ENCODE data around the gene NPHP4.

The NPHP4 gene

DNA sequence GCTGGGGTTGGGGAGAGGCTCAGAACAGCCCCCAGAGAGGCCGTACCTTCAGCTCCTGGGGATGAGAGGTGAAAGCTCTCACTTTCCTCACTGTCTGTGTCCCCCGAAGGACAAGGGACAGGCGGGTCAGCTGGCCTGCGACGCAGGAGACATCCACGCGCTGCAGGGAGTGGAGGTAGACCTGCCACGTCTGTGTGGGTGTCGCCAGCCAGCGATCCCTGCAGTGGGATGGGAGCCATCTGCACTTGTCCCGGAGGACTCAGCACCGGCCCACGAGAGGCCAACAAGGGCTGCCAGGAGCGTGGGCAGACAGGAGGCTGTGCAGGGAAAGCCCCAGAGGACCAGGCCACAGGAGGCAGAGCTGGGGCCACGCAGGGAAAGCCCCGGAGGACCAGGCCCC, 127.2 kb downstream of the NPHP4 start:
- TF ChIP-seq ARNTL (CRISPR knock-in tag; IDR thresholded peaks at IDR 0.05; ENCODE audit: borderline replicate concordance, low read depth) (no peak), SNAI2 (CRISPR knock-in tag; IDR thresholded peaks at IDR 0.05) (no peak), ISL1 (CRISPR knock-in tag; IDR thresholded peaks at IDR 0.05) (no peak), ZC3H10 (CRISPR knock-in tag; IDR thresholded peaks at IDR 0.05) (no peak), TOX (CRISPR knock-in tag; IDR thresholded peaks at IDR 0.05; ENCODE audit: borderline replicate concordance) (no peak), PPARA (CRISPR knock-in tag; IDR thresholded peaks at IDR 0.05; ENCODE audit: borderline replicate concordance) (no peak), OSR1 (CRISPR knock-in tag; IDR thresholded peaks at IDR 0.05) (no peak), BACH2 (CRISPR knock-in tag; IDR thresholded peaks at IDR 0.05; ENCODE audit: borderline replicate concordance) (no peak), ZNF70 (CRISPR knock-in tag; IDR thresholded peaks at IDR 0.05) (no peak), ESRRG (CRISPR knock-in tag; IDR thresholded peaks at IDR 0.05) (no peak)
- TF ChIP-seq, protein P1, sequence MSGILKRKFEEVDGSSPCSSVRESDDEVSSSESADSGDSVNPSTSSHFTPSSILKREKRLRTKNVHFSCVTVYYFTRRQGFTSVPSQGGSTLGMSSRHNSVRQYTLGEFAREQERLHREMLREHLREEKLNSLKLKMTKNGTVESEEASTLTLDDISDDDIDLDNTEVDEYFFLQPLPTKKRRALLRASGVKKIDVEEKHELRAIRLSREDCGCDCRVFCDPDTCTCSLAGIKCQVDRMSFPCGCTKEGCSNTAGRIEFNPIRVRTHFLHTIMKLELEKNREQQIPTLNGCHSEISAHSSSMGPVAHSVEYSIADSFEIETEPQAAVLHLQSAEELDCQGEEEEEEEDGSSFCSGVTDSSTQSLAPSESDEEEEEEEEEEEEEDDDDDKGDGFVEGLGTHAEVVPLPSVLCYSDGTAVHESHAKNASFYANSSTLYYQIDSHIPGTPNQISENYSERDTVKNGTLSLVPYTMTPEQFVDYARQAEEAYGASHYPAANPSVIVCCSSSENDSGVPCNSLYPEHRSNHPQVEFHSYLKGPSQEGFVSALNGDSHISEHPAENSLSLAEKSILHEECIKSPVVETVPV (CRISPR knock-in tag; IDR thresholded peaks at IDR 0.05), result no peak
- TF ChIP-seq, protein P2, sequence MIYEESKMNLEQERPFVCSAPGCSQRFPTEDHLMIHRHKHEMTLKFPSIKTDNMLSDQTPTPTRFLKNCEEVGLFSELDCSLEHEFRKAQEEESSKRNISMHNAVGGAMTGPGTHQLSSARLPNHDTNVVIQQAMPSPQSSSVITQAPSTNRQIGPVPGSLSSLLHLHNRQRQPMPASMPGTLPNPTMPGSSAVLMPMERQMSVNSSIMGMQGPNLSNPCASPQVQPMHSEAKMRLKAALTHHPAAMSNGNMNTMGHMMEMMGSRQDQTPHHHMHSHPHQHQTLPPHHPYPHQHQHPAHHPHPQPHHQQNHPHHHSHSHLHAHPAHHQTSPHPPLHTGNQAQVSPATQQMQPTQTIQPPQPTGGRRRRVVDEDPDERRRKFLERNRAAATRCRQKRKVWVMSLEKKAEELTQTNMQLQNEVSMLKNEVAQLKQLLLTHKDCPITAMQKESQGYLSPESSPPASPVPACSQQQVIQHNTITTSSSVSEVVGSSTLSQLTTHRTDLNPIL (CRISPR knock-in tag; IDR thresholded peaks at IDR 0.05; ENCODE audit: low read depth), result no peak
- TF ChIP-seq, protein P3, sequence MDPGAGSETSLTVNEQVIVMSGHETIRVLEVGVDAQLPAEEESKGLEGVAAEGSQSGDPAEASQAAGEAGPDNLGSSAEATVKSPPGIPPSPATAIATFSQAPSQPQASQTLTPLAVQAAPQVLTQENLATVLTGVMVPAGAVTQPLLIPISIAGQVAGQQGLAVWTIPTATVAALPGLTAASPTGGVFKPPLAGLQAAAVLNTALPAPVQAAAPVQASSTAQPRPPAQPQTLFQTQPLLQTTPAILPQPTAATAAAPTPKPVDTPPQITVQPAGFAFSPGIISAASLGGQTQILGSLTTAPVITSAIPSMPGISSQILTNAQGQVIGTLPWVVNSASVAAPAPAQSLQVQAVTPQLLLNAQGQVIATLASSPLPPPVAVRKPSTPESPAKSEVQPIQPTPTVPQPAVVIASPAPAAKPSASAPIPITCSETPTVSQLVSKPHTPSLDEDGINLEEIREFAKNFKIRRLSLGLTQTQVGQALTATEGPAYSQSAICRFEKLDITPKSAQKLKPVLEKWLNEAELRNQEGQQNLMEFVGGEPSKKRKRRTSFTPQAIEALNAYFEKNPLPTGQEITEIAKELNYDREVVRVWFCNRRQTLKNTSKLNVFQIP (CRISPR knock-in tag; IDR thresholded peaks at IDR 0.05; ENCODE audit: borderline replicate concordance, low read depth), result no peak
- TF ChIP-seq, protein P4, sequence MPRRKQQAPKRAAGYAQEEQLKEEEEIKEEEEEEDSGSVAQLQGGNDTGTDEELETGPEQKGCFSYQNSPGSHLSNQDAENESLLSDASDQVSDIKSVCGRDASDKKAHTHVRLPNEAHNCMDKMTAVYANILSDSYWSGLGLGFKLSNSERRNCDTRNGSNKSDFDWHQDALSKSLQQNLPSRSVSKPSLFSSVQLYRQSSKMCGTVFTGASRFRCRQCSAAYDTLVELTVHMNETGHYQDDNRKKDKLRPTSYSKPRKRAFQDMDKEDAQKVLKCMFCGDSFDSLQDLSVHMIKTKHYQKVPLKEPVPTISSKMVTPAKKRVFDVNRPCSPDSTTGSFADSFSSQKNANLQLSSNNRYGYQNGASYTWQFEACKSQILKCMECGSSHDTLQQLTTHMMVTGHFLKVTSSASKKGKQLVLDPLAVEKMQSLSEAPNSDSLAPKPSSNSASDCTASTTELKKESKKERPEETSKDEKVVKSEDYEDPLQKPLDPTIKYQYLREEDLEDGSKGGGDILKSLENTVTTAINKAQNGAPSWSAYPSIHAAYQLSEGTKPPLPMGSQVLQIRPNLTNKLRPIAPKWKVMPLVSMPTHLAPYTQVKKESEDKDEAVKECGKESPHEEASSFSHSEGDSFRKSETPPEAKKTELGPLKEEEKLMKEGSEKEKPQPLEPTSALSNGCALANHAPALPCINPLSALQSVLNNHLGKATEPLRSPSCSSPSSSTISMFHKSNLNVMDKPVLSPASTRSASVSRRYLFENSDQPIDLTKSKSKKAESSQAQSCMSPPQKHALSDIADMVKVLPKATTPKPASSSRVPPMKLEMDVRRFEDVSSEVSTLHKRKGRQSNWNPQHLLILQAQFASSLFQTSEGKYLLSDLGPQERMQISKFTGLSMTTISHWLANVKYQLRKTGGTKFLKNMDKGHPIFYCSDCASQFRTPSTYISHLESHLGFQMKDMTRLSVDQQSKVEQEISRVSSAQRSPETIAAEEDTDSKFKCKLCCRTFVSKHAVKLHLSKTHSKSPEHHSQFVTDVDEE (CRISPR knock-in tag; IDR thresholded peaks at IDR 0.05), result no peak
- no peak for ATAC-seq

DNA sequence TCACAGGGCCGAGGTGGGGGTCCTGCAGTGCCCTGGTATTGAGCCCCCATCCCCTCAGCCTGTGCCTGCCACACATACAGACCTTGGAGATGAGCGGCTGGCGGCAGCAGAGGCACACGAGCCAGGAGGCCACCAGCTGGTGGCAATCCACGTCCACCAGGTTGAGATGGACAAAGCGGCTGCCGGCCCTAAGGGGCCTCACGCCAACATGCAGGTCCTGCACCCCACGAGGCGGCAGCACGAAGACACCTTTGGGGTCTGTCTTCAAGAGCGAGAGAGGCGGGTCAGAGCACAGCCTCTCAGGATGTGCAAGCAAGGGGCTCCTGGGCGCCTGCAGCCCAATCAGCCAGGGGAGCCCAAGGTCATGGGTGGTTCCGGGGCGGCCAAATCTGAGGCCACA, 128.0 kb downstream of the NPHP4 start:
- ATAC-seq, result no peak
- TF ChIP-seq PPARA (CRISPR knock-in tag; IDR thresholded peaks at IDR 0.05; ENCODE audit: borderline replicate concordance) (no peak), ARNTL (CRISPR knock-in tag; IDR thresholded peaks at IDR 0.05; ENCODE audit: borderline replicate concordance, low read depth) (no peak), ZFP3 (CRISPR knock-in tag; IDR thresholded peaks at IDR 0.05) (no peak), ESRRG (CRISPR knock-in tag; IDR thresholded peaks at IDR 0.05) (no peak), SNAI2 (CRISPR knock-in tag; IDR thresholded peaks at IDR 0.05) (no peak), ZNF70 (CRISPR knock-in tag; IDR thresholded peaks at IDR 0.05) (no peak), ZFP30 (CRISPR knock-in tag; IDR thresholded peaks at IDR 0.05) (no peak)
- TF ChIP-seq, protein P3 (CRISPR knock-in tag; IDR thresholded peaks at IDR 0.05; ENCODE audit: borderline replicate concordance, low read depth), result no peak
- TF ChIP-seq, protein P5, sequence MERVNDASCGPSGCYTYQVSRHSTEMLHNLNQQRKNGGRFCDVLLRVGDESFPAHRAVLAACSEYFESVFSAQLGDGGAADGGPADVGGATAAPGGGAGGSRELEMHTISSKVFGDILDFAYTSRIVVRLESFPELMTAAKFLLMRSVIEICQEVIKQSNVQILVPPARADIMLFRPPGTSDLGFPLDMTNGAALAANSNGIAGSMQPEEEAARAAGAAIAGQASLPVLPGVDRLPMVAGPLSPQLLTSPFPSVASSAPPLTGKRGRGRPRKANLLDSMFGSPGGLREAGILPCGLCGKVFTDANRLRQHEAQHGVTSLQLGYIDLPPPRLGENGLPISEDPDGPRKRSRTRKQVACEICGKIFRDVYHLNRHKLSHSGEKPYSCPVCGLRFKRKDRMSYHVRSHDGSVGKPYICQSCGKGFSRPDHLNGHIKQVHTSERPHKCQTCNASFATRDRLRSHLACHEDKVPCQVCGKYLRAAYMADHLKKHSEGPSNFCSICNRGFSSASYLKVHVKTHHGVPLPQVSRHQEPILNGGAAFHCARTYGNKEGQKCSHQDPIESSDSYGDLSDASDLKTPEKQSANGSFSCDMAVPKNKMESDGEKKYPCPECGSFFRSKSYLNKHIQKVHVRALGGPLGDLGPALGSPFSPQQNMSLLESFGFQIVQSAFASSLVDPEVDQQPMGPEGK (CRISPR knock-in tag; IDR thresholded peaks at IDR 0.05; ENCODE audit: borderline replicate concordance), result no peak

DNA sequence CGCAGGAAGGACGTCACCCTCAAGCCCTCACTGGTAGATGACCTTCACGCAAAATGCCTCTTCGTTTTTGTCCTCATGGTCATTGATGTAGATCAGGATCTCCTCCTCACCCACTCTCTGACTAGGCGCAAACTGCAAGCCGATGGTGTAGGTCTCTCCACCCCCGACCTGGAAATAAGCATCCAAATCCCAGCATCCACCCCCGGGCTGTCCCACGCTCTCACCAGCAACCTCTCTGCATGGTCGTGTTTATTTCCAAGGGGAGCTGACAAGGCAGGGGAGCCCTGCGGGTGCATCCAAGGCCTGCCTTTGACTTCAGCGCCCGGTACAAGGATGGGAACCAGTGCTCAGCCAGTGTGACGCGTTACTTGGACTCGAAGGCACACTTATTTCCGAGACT, 129.0 kb downstream of the NPHP4 start:
- no peak for ATAC-seq
- no peak for TF ChIP-seq BACH2 (CRISPR knock-in tag; IDR thresholded peaks at IDR 0.05; ENCODE audit: borderline replicate concordance)
- TF ChIP-seq ZNF8 (CRISPR knock-in tag; IDR thresholded peaks at IDR 0.05), result no peak
- TF ChIP-seq, protein P4 (CRISPR knock-in tag; IDR thresholded peaks at IDR 0.05), result no peak
- no peak for TF ChIP-seq ARNTL (CRISPR knock-in tag; IDR thresholded peaks at IDR 0.05; ENCODE audit: borderline replicate concordance, low read depth)
- no peak for TF ChIP-seq OSR1 (CRISPR knock-in tag; IDR thresholded peaks at IDR 0.05)
- TF ChIP-seq, protein P2 (CRISPR knock-in tag; IDR thresholded peaks at IDR 0.05; ENCODE audit: low read depth), result no peak
- TF ChIP-seq ESRRG (CRISPR knock-in tag; IDR thresholded peaks at IDR 0.05), result no peak
- no peak for TF ChIP-seq ISL1 (CRISPR knock-in tag; IDR thresholded peaks at IDR 0.05)
- TF ChIP-seq ZFP3 (CRISPR knock-in tag; IDR thresholded peaks at IDR 0.05), result no peak
- no peak for TF ChIP-seq TCF4 (CRISPR knock-in tag; IDR thresholded peaks at IDR 0.05; ENCODE audit: borderline replicate concordance)
- TF ChIP-seq RARB (CRISPR knock-in tag; IDR thresholded peaks at IDR 0.05), result no peak
- TF ChIP-seq ZC3H10 (CRISPR knock-in tag; IDR thresholded peaks at IDR 0.05), result no peak
